Stimulated activated naive CD4-positive, alpha-beta T cell (primary cell): ENCODE measurements around the gene MLLT3.

Experiments used
- DNase-seq, 6 experiments: peaks; one replicate each; lab custom pipeline; 2025; lab: John Stamatoyannopoulos, UW

MLLT3 gene

DNA sequence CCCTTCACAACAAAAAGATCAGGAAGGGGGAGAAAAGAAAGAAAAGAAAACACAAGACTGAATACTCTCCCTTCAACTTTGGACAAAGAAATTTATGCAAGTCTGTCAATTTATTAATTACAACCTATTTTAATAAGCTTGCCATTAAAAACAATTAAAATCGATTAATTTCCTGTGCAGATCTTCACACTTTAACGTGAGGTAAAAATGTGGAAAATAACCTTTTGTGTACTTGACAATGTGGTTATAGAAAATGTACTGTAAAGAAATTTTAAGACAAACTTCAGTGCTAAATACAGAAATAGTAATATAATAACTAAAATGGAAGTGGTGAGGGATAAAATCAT is 2.7 kb upstream of the MLLT3 start:
- DNase-seq: no peak

DNA sequence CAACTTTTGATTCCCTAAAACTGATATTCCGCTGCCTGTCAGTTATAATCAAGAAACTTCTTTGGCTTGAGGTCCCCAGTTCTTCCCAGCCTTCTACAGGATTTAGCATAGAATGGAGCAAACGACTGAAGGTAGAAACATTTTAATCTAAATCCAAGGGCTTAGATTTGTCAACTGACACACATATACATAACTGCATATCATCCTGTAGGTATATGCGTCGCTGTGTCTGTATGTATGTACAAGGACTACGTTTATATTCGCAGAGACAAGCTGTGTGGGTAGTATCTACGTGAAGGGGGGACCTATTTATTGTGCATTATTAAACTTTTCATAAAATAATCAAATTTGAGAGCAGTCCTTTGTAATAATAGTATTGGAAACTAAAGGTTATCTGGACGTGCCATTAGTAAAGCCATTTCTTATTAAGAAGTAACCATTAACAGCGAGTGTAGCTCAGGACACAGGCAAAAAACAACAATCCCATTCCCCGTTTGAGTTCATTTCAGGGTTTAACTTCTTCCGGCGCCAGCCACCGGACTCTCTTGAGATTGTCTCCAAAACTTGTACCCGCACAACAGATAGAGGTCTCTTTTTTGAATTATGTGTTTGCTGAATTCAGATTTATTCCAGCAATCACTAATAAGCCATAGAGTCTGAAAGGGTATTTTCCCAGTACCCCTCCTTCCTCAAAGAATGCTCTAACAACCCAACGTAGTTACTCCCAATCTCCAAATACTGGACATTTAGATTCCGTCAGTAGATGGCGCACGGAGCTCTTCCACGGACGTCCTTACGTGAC is 2.1 kb upstream of the MLLT3 start:
- peak in 4 of 6 experiments; percentile 4 to 28 (median 12) for DNase-seq

DNA sequence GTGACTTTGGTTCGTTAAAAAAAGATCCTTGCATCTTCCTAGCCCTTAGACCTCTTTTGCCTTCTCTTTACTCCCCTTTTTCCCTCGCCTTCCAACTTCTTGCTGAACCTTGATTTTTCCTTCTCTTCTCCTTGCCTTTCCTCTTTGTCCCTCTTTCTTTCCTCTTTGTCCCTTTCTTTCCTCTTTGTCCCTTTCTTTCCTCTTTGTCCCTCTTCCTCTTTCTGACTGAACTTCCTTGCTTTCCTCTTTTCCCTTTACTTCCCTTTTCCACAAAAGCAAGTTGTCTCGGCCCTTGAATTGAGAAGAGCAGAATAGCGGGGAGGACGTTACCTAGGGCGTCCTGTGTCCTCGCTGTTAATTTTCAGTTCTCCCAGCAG is 1.4 kb upstream of the MLLT3 start:
- DNase-seq: no peak

DNA sequence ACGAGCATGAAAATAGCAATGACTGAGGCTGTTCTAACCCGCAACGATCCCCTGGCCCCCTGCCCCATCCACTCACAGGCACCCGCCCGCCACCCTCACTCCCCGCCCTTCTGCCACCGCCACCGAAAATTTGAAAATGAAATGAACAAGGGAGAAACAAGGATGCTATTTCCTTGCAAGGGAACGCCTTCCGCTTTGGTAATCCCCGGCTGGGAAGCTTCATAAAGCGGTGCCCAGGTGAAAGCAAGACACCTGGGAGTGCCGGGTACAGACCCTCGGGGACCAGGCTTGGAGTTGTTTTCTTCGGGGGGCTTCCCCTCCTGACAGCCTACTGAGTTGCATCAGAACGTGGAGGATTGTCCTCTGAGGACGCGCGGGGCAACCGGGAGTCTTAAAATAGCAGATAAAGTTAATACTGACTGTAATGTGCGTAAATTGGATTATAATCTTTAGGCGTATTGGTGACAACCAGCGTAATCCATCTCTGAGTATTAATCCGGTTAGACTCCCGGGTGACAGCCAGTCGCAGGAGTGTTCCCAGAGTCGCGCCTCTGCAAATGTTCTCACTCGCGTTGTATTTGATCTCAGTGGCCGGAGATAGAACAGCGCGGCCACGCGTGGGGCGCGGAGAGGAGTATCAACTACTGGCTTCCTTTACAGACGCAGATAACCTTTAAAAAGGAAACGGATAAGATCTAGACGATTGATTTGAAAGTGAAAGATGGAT is 885 bp upstream of the MLLT3 start:
- peak; percentile 56 to 80 (median 70) for DNase-seq

DNA sequence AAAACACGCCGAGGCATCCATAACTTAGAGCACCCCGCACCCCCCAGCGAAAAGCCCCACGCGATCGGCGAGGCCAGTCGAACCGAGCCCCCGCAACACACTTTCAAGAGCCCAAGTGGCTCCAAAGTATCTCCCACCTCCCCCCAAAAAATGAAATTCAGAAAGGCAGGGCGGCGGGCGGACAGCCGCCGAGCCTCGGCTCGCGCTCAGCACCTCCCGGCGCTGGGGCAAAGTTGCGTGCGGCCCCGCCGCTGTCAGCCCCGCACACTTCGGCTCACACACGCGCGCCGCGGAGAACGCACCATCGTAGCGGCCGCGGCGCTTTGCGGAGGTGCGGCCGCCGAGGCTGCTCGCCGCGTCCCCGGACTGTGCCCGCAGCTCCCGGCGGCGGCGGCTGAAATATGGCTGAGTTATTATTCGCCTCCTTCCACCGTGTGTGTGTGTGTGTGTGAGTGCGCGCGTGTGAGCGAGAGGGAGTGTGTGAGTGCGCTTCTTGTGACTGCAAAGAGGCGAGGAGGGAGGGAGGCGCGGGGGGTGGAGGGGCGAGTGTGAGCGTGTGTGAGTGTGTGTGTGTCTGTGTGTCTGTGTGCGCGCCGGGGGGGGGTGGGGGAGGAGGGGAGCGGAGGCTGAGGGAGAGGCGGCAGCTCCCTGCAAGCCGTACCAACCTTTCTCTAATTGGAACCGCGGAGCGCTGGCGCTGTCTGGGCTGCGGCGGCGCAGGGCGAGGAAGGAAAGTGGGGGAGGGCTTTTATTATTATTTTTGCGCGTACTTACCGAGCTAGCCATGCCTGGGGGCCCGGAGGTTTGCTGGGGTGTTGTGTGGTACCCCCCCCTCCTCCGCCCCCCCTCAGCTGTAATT is 599 bp downstream of the MLLT3 start:
- peak; percentile 75 to 90 (median 79) for DNase-seq

DNA sequence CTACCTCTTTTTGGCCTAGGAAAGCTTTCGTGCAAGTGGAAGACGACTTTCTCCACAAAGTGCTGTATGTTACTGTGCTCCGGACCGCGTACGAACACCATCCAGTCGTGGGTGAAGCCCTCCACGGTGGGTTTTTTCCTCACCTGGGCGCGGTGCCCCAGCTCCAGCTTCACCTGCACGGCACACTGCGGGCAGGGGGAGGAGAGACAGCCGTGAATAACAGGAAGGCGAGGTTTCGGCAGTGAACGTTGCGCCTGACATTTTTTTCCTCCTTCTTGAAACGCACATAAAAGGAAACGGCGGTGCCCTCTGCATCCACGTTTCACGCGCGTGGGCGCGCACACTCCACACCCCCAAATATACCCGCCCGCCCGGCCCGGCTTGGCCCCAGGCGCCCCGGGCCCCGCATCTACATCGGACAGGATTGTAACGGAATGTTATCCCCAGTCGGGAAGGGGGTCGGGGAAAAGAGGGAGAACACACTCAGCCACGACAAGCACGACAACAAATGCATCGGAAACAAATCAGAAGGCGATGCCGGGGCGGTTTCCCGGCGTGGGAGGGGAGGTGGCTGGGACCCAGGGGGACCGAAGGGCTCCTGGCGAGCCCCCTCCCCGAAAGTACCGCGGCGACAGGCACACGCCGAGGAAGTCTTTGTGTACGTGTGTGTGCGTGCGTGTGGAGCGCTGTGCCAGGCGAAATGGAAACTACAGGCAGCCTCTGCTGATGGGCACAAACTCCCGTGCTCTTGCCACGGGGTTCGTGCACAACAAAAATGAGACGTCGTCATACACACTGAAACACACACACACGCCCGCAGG is 1.4 kb downstream of the MLLT3 start:
- DNase-seq: peak; percentile 63 to 81 (median 68)

DNA sequence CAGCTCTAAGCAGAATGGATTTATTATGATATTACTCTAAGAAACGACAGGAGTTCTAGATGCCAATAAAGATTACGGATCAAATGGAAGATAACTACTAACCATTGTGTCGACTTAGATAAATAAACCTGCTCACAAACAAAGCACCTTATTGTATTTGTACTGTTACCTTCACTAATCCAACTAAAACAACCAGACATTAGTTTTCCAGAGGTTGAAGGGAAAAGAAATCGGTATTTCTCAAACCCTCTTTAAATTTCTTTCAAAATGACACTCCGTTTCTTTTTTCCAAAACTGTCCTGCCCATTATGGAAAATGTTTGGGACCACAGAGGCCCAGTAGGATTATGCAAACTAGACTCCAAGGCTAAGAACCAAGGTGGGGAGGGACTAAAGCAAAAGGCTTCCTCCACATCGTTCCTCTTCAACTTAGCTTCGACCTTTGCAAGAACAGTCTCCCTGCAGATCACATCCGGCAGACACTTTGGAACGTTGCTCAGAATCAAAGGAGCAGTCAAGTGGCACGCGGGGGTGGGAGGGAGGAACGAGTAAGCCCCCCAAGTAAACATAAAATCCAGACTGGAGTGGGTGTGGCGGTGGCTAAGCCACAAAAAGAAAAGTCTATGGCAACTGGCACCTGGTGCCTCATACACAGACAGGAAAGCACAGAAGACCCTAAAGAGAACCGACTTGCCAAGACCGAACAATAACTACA is 2.7 kb downstream of the MLLT3 start:
- DNase-seq: peak in 5 of 6 experiments; percentile 10 to 46 (median 22)

DNA sequence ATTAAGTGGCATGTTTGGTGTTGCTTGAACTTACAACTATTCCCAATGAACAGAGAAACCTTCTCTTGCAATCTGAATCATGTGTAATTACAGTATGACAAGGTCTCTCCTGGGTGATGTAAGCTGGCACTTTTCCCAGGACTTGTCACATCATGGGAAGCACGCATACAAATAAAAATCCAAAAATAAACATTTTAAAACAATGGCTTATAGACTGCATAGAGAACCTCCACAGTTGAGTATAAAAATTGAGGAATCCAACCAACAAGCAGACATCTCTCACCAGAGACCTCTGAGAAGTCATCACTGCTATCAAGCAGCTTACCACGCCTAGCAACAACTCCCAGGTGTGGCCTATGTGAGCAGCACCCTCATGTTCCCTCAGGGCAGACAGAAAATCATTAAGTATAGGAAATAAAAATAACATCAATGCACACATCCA is 3.9 kb downstream of the MLLT3 start:
- no peak for DNase-seq

DNA sequence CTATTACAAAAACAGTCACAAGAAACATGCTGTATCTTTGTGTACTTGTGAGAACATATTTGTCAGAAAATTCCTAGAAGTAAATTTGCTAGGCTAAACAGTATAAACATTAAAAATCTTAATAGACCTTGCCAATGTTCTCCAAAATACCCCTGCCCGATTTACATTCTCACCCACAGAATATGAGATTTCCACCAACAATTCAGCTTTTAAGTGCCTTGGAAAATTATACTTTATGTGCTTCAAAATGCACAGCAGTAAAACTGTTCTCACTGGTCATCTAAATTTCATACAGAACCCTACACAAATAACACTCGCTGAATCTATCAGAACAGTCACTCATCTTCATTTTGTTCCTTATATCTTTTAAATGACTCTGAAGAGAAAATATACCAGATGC is 5.5 kb downstream of the MLLT3 start:
- DNase-seq: no peak

DNA sequence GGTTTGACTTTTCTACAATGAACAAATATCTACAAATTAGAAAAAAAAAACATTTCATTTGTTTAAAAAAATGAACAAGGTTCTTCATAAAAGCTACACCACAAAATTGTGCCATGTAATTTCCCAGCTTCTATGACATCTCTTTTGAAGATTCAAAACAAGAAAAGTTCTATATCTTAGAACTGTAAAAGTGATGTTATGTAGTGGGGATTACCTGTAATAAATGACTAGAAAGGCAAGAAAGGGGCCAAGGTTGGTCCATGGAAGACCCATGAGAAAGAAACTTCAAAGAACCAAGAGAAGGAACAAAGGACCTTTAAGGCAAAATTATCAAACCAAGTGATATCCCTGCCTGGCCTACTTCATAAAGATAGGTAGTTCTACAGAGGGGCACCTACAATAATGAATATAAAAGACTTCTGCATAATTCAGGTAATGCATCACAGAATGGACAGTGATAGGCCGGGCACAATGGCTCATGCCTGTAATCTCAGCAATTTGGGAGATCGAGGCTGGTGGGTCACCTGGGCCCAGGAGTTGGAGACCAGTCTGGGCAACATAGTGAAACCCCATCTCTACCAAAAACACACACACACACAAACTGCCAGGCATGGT is 7.6 kb downstream of the MLLT3 start:
- no peak for DNase-seq

DNA sequence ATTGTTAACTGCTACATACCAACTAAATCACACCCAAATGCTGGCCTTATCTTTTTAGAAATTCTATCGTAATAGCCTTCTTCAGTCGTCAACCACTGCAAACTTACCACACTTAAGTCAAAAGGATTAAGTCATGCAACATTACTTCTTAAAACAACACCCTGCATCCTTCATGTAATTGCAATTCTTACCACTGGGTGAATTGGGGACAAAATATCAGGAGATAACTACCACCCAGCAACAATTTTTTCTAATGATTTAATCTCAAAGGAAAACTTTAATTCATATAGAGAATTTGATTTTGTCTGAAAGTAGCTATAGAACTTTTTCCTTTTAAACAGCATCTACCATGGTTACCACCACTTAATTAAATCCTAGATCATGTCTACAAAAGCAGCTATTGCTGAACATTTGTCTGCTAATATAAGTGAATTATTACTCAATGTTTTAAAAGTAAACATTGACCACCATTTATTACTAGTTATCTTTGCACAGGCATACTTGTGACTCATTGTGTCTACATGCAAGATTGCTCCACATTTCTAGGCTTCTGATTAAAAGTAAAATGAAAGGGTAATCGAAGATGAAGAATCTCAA is 10.5 kb downstream of the MLLT3 start:
- peak in 1 of 6 experiments; percentile 8 for DNase-seq

DNA sequence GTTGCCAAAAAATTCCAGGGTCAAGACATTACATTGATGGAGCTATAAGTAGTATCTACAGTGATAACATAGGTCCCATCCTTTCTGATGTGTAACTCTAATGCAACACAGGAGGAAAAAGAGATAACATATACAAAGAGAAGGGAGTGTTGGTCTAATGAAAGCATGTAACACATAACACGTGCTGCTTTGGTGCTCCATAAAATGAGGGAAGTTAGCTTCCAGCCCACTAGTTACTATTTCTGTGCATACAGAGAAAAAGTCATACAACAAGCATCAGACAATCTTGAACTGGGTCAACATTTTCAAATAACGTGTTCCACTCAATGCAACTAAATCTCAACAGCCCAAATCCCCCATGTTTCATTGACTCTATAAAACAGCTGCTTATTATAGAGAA is 11.7 kb downstream of the MLLT3 start:
- no peak for DNase-seq

DNA sequence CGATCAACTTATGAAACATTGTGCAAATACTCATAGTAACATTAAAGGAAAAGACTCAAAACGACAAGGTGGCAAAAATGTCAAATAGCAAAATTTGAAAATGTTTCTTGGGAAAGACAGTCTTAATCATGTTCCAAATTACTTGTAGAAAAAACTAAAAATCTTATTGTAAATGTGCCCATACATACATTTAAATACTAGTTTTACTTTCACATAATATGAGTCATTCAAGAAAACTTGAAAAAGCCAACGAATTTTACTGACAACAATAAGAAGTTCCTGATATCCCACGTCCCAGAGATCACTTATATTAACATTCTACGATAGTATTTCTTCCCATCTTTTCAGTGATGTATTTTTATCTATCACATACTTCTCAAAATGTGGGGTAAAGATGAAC is 13.7 kb downstream of the MLLT3 start:
- DNase-seq: no peak

DNA sequence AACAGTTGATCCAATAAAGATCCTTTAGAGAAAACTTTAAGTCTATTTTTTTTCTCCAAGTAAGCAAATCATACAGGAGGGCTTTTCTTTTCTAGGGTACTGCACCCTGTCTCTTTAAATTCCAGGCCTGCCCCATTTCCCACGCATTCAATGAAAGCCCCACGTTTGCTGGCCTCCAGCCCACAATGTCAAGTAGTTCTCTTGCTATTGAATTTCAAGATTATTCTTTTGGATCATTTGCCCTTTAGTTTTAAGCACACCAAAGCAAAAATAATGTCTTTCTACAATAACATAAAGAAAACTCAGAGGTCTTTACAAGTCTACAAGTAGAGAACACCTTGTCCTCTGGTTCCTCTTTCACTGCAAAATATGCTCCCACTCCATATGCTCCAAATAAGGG is 15.6 kb downstream of the MLLT3 start:
- DNase-seq: no peak

DNA sequence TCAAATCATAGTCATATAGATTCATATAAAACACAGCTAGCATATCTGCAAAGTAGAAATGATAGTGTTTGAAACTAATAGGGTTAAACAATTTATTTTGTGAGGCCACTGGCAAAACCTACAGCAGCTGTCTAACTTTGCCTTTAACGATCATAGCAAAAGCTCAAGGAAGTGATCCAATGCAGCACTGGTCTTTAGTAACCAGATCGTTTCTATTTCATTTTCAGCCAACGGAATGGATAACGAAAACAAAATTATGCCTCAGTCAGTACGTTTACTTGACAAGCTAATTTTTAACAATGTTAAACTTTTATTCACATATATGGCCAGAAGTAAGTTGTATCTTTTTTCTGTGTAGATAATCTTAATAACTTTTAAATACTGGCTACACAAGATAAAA is 17.7 kb downstream of the MLLT3 start:
- peak in 2 of 6 experiments; percentile 8 to 11 for DNase-seq

DNA sequence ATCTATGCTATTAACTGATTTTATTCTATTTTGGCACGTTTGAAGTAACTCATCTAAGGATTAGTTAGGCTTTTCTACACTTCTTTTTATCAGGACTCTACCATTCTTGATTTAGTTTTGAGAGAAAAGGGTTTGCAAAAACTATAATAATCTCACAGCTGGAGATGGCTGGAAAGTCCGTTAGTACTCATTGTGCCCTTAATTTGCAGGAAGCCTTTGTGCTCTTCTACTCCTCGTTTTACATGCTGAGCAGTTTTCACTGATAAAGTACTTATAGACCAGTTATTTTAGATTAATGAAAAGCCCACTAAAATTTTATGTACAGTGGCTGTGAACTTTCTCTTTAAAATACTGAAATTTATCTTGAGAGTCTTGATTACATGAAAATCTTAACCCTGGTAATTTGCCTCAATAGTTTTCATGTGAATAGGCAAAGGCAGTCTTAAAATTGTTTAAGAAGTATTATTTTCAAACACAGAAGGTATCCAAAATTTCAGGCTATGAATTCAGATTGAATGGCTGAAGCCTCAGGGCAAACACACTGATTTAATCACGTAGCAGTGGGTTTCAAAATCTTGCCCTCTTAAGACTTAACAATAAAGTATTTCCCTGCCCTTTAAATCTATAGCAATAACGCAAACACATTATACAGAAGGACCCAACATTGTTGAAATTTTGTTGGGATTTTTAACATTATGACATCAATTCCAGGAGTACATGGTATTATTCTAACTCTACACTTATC is 18.6 kb downstream of the MLLT3 start:
- no peak for DNase-seq

DNA sequence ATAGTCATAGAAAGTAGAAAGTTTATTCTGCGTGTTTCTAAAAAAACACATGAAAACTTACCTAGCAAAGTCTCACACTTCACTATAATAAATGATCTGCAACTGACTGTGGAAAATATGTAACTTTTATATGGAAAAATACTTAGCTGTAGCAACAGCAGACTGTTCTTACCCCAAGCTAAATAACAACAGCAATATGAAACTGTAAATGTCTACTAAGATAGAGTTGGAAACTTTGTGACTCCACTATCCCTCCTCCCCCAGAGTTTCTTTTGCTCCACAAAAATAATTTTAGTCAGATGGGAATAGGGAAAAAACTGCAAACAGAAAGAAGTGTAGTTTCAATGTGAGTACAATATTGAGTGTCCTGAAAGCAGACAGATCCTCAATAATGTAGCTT is 21.0 kb downstream of the MLLT3 start:
- DNase-seq: no peak

DNA sequence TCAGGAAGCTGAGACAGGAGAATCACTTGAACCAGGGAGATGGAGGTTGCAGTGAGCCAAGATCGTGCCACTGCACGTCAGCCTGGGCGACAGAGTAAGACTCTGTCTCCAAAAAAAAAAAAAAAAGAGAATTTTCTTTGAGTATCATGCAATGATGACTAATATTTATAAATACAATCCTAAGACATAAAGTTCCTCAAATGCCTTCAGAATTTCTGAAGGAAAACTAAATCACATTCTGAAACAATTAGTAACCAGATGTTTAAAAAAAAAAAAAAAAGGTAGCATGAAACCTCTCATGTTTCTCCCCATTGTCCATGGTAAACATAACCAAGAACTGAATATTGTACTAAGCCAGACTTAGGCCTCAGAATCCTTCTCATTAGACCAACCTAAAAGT is 23.1 kb downstream of the MLLT3 start:
- no peak for DNase-seq

DNA sequence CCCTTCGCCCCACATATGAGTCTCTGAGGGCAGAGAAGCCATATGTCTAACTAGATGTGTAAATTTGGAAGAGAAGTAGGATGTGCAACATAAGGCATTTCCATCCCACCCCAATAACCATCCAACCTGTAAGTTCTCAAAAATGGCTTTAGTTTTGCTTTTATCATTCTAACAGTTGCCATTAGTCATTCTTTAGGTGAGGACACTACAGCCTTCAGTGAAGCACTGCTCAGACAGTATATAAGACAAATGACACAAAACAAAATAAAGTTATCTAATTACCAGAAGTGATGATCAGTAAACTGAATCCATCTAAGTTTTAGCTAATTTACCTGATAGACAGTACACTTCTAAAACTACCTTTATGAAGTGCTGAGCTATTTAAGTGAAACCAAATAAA is 23.9 kb downstream of the MLLT3 start:
- DNase-seq: no peak
